GM18520 (cell line): ENCODE data around the gene MOB2.

Source experiments
- ATAC-seq: cut with Tn5 transposase; IDR thresholded peaks from one replicate; pipeline ENCODE4 v1.9.1; 2021; ENCODE audit not compliant: unreplicated experiment

MOB2 gene

GRCh38 chr11:1475841-1476240, 10.7 kb downstream of the MOB2 start:
- no peak for ATAC-seq

DNA sequence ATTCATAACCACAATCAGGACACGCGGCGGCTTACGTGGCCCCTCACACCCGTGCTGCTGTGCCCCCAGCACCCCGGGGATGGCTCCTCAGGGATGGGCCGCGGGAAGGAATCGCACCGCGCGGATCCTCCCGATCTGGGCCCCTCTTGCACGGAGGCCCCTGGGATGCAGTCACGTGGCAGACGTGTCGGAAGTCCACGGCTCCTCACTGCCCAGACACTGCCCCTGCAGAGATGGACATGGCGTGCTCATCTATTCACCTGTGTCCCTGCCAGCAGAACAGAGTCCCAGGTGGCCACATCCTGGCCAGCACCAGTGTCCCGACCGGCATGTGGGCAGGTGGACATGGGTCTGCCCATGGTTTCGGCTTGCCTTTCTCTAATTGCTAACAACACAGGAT, 12.8 kb downstream of the MOB2 start:
- ATAC-seq, result no peak

- no peak for ATAC-seq
These were observed 13.5 kb downstream of the MOB2 start for GRCh38 chr11:1473011-1473628.

- ATAC-seq, result no peak
These were observed 14.2 kb downstream of the MOB2 start for GRCh38 chr11:1472180-1473005.

DNA sequence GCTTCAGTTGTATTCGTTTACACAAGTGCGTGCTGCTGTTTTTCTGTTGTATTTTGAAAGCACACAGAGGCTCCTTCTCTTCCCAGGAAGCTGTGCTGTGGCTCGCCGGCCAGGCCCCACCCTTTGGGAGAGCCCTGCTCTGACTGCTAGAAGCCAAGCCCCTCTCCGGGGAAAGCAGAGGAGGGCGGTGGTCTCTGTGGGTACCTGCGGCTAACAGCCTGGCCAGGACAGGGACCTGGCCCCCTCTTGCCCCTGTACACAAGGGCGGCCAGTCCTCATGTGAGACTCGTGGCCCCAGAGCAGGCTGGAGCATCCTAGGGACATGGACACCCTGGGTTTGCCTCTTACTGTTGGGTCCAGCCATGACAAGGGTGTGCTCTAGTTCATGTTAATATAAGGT, 14.8 kb downstream of the MOB2 start:
- no peak for ATAC-seq

DNA sequence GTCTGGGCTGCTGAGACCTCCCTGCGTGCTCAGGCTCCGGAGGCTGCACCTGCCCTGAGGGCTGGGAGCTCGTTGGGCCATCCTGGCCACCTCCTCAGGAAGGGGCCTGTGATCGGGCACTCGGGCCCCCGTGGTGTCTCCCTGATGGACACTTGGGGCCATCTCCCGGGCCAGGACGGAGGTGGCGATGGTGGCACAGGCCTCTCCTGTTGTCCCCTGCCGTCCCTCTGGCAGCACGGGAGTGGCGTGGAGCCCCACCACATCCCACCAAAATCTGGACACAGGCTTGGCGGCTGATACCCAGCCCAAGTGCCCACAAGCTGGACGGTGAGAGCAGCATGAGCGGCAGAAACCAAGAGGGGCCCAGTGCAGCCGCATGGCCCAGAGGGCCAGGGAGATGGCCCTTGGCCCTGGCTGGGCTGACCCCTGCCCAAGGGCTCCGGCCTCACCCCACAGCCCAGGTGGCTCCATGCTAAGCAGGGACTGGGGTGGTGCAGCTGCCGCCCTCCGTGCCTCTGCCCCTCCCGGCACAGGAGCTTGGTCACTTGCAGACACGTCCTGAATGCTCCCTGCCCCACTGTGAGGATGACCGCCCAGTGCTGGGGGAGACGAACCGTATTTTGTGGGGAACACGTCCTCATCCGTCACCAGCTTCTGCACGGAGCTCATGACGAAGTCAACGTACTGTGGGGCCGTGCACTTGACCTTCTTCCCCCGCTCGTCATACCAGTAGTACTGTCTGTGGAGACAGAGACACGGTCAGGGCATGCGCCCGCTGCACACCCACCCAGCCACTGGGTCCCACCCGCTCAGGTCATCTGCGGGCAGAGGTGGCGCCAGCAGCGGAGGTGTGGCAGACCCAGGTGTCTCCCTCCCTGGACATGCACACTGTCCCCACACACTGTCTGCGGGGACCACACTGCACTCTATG, 15.6 kb downstream of the MOB2 start:
- no peak for ATAC-seq

DNA sequence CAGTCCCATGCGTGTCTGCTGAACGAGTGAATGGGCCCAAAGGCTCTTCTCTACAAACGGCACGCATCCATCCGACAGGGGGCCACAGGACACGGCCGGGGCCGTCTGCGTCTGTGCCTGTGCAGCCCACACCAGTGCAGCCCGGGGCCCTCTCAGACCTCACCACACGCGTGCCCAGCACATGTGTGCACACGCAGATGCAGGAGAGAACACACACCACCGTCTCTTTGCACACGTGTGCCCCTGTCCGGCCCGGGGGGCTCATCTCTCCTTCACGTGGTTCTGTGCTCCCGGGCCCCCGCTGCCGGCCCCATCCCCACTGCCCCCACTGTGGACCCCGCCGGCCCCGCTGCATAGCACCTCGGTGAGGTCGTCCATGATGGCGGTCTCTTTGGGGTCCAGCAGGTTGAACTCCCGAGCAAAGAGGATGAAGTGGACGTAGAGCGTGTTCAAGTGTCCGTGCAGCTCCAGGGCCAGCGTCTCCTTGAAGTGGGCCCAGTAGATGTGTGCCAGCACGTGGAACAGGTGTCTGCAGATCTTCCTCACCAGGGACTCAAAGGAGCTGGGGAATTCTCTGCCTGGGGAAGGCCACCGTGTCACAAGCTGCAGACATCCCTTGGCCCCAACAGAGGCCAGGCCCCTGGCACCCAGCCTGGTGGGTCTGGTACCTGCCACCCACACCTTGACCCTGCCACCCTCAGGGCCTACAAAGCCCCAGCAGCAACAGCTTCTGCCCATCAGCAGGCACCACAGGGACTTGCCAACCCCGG, 16.5 kb downstream of the MOB2 start:
- ATAC-seq, result no peak

DNA sequence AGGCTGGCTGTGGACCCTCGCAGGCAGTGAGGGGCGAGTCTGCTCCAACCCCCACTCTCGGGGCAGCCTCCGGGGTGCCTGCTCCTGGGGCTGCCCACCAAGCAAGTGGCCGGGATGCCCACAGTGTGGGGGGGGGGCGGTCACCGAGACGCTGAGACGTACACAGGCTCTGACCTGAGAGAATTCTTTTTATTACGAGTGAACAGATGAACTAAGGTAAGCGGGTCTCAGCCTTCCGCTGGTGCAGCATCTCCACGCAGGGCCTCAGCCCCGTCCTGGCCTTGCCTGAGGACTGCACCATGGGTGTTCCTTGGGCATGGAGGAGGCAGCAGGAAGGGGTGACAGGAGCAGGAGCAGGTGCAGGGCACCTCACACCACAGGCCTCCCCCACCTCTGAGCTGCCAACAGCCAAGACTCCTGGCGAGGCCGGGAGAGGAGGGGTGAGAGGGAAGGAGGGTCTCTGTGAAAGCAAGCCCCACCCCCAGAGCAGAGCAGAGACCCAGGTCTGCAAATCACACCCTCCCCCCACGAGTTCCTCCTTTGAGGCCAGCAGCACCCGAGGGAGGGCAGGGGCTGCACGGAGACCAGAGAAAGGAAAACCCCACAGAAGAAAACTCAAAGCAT, 17.2 kb downstream of the MOB2 start:
- ATAC-seq, result no peak

DNA sequence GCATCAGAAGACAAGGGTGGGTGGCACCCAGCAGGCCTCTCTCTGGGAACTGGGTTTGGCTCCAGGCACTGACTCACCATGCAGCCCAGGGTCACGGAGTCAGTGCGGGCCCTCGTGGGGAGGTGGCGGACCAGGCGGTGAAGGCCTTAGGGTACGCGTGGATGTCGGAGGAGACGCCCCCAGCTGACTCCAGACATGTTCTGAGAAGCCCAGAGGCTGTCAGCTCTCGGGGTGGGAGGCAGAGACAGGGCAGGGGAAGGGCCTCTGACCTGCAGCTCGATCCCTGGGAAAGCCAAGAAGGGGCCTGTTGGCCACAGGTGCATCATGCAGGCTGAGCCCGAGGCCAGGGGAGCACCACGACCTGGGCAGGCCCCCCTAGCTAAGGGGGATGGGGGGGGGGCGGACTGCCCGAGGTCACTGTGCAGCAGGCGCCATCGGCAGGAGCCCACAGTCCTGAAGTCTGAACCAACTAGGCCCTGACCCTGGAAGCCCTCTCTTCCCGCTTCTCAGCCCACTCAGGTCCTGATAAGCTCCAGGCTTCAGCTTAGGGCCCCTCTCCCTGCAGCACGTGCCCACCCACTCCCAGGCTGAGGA, 18.0 kb downstream of the MOB2 start:
- ATAC-seq, result no peak

DNA sequence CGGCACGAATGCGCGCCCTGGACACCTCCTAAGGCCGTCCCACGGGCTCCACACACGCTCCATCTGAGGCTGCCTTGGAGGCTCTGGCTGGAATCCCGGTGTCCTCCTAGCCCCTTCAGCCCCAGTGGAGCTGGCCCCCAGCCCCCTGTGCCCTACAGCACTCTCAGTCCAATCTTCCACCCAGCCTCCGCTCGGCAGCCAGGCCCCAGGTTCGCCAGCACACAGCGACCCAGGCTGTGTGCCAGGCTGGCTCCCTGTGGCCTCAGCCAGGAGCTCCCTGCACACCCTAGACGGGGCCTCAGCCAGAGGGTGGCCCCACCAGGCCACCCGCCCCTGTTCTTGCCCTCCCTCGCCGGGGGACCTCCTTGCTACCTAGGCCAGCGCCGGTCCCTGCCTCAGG, 18.6 kb downstream of the MOB2 start:
- ATAC-seq, result no peak

GRCh38 chr11:1467270-1467669, 19.3 kb downstream of the MOB2 start:
- ATAC-seq, result no peak

DNA sequence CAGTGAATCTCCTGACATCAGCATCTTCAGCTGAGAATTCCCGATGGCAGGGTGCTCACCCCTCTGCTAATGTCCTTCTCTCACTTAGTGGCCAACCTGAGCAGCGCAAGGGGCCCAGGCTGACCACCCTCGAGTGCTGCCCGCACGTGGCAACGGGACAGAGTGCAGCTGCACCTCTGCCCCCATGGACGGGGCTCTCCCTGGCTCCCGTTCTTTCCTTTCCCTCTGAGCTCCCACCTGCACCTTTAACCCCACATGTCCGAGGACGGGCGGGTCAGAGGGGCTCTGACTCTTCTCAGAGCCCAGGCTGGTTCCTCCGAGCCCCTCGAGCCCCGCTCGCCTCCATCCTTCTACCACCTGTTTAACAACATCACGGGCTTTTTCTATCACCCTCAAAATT, 19.8 kb downstream of the MOB2 start:
- ATAC-seq, result no peak

DNA sequence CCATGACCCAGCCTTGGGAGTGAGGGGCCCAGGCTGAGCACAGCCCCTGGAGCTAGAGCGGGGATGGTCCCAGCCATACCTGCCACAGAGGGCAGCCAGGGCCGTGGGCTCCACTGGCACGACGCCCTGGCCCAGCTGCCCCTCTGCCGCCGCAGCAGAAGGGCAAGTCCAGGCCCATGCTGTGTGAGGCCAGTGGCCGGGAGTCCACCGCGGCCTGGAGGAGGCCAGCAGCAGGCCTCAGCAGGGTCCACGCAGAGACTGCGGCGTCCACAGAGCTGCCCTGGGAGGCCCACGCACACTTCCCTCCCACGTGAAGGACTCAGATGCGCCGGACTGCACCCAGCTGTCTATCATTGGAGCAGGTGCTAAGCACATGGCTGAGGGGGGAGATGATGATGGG, 23.5 kb downstream of the MOB2 start:
- no peak for ATAC-seq

- ATAC-seq, result no peak
These were observed 23.9 kb downstream of the MOB2 start for GRCh38 chr11:1462698-1462975.

GRCh38 chr11:1461826-1462697, 24.5 kb downstream of the MOB2 start:
- no peak for ATAC-seq

DNA sequence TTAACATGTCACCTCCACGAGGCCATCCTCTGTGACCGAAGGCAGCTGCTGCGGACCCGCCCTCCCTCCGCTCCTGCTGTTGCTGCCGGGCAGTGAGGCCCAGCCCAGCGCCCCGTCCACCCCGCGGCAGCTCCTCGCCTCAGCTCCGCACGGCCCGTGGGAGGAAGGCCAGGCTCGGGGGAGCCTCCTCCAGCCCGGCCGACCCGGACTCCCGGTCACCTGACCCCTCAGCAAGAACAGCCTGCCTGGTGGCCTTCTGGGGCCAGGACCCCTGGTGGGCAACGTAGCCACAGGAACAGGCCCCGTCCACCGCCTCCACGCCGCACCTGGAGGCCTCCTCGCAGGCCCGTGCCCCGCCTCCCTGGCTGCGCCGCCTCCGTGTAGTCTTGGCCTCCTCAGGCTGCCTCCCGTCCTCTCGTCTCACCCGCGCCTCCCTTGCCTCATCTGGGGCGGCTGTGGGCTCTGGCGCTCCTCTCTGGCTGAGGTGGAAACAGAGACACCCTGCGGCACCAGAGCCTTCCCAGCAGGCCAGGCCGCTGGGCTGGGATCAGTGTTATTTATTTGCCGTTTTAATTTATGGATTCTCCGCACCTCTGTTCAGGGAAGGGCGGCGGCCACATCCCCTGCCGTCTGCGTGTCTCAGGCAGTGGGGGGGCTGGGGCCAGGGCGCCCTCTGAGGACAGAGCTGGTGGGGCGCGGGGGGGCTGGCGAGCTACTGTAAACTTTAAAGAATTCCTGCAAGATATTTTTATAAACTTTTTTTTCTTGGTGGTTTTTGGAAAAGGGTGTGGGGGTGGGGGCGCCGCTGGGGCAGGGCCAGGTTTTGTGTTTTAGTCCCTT, 25.4 kb downstream of the MOB2 start:
- ATAC-seq, result no peak

GRCh38 chr11:1460396-1460985, 26.1 kb downstream of the MOB2 start:
- no peak for ATAC-seq

GRCh38 chr11:1459764-1460395, 26.7 kb downstream of the MOB2 start:
- ATAC-seq, result no peak
